ENCODE results near the gene HNRNPM. TPM values are rescaled to one million over a fixed set of nuclear protein-coding genes. Genes with fewer than 3 reads are reported as not detected.

Gene HNRNPM
- total RNA-seq, 1 experiment from 2014 or later: 298 TPM

- Histone ChIP-seq H3K36me3 (ENCODE audit: control insufficient read depth in 1 of 2, insufficient read depth in 2 of 2, low read length in 2 of 2) (peaks cover 31 to 46% of the 10 kb centered on the region in 2 experiments; a peak in 3 of 4 replicates), H3K9ac (ENCODE audit: low read length) (no peak overlapping the region), H3K79me2 (ENCODE audit: insufficient read depth, low read length) (peaks cover 100% of the 10 kb centered on the region), H2AFZ (ENCODE audit: low read depth, low read length, poor library complexity, severe bottlenecking) (no peak overlapping the region), H3K27ac (ENCODE audit: low read depth, low read length) (no peak overlapping the region), H3K4me1 (ENCODE audit: control insufficient read depth in 1 of 2, insufficient read depth in 2 of 2, low read length in 2 of 2) (peaks cover 19 to 40% of the 10 kb centered on the region in 2 experiments), H3K4me3 (replicated peaks in 1 of 2; ENCODE audit: low read depth in 1 of 2, low read length in 2 of 2) (no peak overlapping the region), H4K20me1 (ENCODE audit: insufficient read depth) (peaks cover 94% of the 10 kb centered on the region), H3K9me3 (ENCODE audit: control insufficient read depth in 1 of 2, insufficient read depth in 1 of 2, low read depth in 1 of 2, low read length in 2 of 2) (no peaks in the 10 kb centered on the region), H3K27me3 (ENCODE audit: insufficient read depth, low read length) (no peaks in the 10 kb centered on the region), H3K4me2 (ENCODE audit: low read length) (no peak overlapping the region), H3K9me2 (ENCODE audit: insufficient read depth) (no peaks in the 10 kb centered on the region)
- intact Hi-C loops (cut with micrococcal nuclease): no loop called here
- ATAC-seq: peak; percentile 70
- no peak for TF ChIP-seq EZH2 (IDR thresholded peaks at IDR 0.05)
- TF ChIP-seq REST (IDR thresholded peaks at IDR 0.05; ENCODE audit: low read depth): no peak
- peak in 2 of 3 experiments; percentile 28 to 33; a peak in 2 of 6 replicates for TF ChIP-seq CTCF (IDR thresholded peaks at IDR 0.05 in 2 of 3, conservative IDR thresholded peaks at IDR 0.05 in 1 of 3; ENCODE audit: borderline replicate concordance in 1 of 3, insufficient read depth in 1 of 3, low read depth in 2 of 3, low read length in 2 of 3)
- no peak for TF ChIP-seq FOSL1 (IDR thresholded peaks at IDR 0.05; ENCODE audit: low read depth)
- TF ChIP-seq SRF (IDR thresholded peaks at IDR 0.05; ENCODE audit: low read depth): no peak
- TF ChIP-seq ZFX (IDR thresholded peaks at IDR 0.05): no peak
- TF ChIP-seq EZH2phosphoT487 (IDR thresholded peaks at IDR 0.05; ENCODE audit: borderline replicate concordance): no peak
- no peak for TF ChIP-seq POLR2A (IDR thresholded peaks at IDR 0.05; ENCODE audit: borderline replicate concordance, extremely low read depth, insufficient read depth, insufficient read length)
- ChIA-PET POLR2A (interaction anchor here (0.5 to 0.9 kb wide), 2 partner anchors 10 to 66 kb away, joined by 3 read pairs; partner anchors contain the start of gene RAB11B), RAD21 (ENCODE audit: low non-redundant PET in 1 of 2, low total read pairs in 2 of 2, uncharacterized antibody in 2 of 2, unreplicated experiment in 2 of 2) (no interaction called here), CTCF (interaction anchor here (0.7 kb wide), 1 partner anchor 43 kb away, joined by 3 read pairs; the partner anchor contains the start of gene MARCHF2)
- DNase-seq (ENCODE audit: low read depth, low spot score): no peak
- no TSS peak for BruUV-seq (replicated peaks)
Measured at GRCh38 chr19:8456064-8456463, 11.3 kb downstream of the HNRNPM start.

Data from HCT116 (cell line).